ENCODE data around the gene CD37.
"Not testable (repeated sequence)": the region's sequence is repeated elsewhere in the genome, so short reads cannot be mapped to it uniquely, and the experiment has no call there.

The CD37 gene, protein sequence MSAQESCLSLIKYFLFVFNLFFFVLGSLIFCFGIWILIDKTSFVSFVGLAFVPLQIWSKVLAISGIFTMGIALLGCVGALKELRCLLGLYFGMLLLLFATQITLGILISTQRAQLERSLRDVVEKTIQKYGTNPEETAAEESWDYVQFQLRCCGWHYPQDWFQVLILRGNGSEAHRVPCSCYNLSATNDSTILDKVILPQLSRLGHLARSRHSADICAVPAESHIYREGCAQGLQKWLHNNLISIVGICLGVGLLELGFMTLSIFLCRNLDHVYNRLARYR

DNA sequence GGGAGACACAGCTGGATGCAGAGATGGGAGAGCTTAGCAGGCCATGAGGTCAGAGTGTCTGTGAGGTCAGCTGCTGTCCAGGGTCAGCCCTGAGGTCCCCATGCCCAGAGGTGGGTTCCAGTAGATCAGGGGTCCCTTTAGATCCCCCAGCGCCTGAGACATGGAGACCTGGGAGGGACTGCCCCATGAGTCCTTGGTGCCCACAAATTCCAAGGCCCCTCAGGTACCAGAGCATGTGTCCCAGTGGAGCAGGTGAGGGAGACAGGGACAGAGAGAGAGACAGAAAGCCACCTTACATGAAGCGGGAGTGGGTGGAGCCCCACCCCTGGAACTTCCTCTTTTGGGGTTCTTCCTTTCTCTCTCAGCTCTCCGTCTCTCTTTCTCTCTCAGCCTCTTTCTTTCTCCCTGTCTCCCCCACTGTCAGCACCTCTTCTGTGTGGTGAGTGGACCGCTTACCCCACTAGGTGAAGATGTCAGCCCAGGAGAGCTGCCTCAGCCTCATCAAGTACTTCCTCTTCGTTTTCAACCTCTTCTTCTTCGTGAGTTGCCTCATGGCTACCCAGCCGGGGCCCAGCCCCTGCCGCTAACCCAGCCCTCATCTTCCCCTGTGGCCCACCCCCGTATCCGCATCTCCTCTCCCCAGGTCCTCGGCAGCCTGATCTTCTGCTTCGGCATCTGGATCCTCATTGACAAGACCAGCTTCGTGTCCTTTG lies at the start of gene CD37:
Gene CD37 (plus strand): TSS at position 336 of the 713 bp plus-strand sequence. CDS start 135 bp downstream, at position 471.
- Mint-ChIP-seq H3K4me3 (peak within 1 kb of the TSS; percentile 90), H3K27ac (peak within 1 kb of the TSS; percentile 95), H3K27me3 (no peaks in the 10 kb centered on the region), H3K9me3 (peaks cover 9% of the 10 kb centered on the region), H3K4me1 (peaks cover 85% of the 10 kb centered on the region), H3K36me3 (peaks cover 51% of the 10 kb centered on the region)
- ATAC-seq, result peak; percentile 44

DNA sequence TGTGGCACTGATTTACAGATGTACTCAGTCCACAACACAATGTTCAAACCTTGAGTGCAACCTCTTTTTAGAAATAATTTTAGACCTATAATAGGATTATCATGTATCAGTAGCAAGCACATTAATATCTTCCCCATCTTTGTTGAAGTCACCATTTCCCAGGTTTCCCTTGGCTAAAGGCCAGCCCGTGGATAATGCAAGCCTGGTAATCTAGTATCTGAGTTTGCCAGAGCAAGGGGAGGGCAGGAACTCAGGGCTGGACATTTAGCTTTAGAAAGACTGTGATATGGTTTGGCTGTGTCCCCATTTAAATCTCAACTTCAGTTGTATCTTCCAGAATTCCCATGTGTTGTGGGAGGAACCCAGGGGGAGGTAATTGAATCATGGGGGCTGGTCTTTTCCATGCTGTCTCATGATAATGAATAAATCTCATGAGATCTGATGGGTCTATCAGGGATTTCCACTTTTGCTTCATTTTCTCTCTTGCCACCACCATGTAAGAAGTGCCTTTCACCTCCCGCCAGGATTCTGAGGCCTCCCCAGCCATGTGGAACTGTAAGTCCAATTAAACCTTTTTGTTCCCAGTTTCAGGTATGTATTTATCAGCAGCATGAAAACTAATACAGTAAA lies 48.0 kb upstream of the CD37 start:
- H3K36me3 Mint-ChIP-seq, result no peaks in the 10 kb centered on the region
- no peak for ATAC-seq
- no peak overlapping the region for H3K27ac Mint-ChIP-seq
- no peaks in the 10 kb centered on the region for H3K9me3 Mint-ChIP-seq
- no peaks in the 10 kb centered on the region for H3K27me3 Mint-ChIP-seq
- H3K4me3 Mint-ChIP-seq, result no peak overlapping the region
- H3K4me1 Mint-ChIP-seq, result no peaks in the 10 kb centered on the region

DNA sequence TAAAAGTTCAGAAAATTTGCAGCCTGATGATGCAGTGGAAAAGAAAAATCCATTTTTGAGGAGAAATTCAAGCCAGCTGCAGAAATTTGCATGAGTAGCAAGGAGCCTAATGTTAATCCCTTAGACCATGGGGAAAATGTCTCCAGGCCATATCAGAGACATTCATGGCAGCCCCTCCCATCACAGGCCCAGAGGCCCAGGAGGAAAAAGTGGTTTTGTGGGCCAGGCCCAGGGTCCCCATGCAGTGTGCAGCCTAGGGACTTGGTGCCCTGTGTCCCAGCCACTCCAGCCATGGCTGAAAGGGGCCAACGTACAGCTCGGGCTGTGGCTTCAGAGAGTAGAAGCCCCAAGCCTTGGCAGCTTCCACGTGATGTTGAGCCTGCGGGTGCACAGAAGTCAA lies 47.0 kb upstream of the CD37 start:
- H3K4me1 Mint-ChIP-seq, H3K27me3 Mint-ChIP-seq, ATAC-seq, H3K9me3 Mint-ChIP-seq, H3K27ac Mint-ChIP-seq, H3K36me3 Mint-ChIP-seq, H3K4me3 Mint-ChIP-seq: not testable (repeated sequence)

DNA sequence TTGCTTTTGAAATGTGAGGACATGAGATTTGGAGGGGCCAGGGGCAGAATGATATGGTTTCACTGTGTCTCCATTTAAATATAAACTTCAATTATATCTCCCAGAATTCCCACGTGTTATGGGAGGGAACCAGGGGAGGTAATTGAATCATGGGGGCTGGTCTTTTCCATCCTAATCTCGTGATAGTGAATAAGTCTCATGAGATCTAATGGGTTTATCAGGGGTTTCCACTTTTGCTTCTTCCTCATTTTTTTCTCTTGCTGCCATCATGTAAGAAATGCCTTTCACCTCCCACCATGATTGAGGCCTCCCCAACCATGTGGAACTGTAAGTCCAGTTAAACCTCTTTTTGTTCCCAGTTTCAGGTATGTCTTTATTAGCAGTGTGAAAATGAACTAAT lies 45.9 kb upstream of the CD37 start:
- H3K36me3 Mint-ChIP-seq, H3K4me3 Mint-ChIP-seq, ATAC-seq, H3K27me3 Mint-ChIP-seq, H3K9me3 Mint-ChIP-seq, H3K4me1 Mint-ChIP-seq, H3K27ac Mint-ChIP-seq: not testable (repeated sequence)

DNA sequence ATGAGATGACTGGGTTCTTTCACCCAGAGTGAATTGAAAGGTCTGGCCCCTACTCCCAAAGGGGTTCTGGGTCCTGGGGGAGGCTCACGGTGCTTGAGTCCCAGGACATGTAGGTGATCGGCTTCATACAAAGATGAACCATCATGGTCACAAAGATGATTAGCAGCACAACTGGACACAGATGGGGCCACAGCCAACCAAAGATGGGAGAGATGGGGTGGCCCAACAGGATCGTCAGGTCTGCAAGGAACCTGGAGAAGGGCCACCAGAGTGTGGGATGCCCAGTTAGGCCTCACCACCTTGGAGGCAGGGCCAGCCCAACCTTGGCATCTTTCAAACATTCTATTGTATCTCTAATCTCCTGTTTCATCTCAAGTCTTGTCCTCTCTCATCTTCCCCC lies 44.7 kb upstream of the CD37 start:
- Mint-ChIP-seq H3K9me3 (no peaks in the 10 kb centered on the region), H3K4me1 (no peaks in the 10 kb centered on the region), H3K4me3 (no peak overlapping the region), H3K27ac (no peak overlapping the region), H3K36me3 (no peaks in the 10 kb centered on the region), H3K27me3 (no peaks in the 10 kb centered on the region)
- no peak for ATAC-seq

DNA sequence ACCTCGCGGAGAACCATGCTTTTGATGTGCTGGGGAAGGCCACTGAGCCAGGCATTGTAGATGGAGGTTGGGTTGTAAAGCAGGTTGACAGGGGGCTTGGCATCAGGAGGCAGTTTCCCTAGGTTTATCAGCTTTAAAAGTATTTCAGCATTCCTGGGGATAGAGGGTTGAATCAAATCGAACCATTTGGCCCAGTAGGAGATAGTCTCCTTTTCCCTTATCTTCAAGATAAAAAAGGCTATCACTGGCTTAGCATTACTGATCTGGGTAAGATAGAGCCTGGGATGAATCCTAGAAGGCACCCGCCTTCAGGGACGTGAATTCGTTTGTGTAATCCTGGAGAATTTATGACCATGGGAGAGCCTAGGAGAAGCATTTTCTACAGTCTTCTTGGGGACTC lies 40.8 kb upstream of the CD37 start:
- Mint-ChIP-seq H3K4me3 (no peak overlapping the region), H3K27me3 (no peaks in the 10 kb centered on the region), H3K27ac (no peak overlapping the region), H3K36me3 (no peaks in the 10 kb centered on the region), H3K9me3 (no peaks in the 10 kb centered on the region), H3K4me1 (no peaks in the 10 kb centered on the region)
- no peak for ATAC-seq

DNA sequence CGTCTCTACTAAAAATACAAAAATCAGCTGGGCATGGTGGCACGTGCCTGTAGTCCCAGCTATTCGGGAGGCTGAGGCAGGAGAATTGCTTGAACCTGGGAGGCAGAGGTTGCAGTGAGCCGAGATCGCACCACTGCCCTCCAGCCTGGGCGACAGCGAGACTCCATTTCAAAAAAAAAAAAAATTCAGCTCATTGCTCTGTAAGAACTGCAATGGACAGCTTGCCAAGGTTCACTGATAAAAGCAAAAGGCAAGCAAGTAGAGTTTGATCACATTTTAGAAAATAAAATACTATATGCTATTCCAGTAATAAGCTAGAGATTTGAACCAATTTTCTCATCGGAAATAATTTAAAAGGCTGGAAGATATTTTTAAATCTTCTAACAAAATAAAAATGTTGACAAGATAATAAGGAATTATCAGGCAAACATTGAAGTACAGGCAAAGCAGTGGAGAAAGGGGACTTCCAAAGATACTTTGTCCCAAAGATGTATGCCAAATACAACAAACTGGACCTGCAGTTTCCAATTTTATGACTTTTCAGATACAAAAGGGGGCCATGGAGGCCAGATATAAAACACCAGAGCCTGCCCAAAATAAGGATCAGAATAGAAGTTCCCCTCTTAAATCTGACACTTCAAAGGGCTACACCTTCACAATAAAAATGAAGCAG lies 39.9 kb upstream of the CD37 start:
- ATAC-seq, result no peak
- H3K27me3 Mint-ChIP-seq, result no peaks in the 10 kb centered on the region
- H3K27ac Mint-ChIP-seq, result no peak overlapping the region
- H3K9me3 Mint-ChIP-seq, result no peaks in the 10 kb centered on the region
- no peak overlapping the region for H3K4me3 Mint-ChIP-seq
- no peaks in the 10 kb centered on the region for H3K36me3 Mint-ChIP-seq
- H3K4me1 Mint-ChIP-seq, result peaks cover 3% of the 10 kb centered on the region

DNA sequence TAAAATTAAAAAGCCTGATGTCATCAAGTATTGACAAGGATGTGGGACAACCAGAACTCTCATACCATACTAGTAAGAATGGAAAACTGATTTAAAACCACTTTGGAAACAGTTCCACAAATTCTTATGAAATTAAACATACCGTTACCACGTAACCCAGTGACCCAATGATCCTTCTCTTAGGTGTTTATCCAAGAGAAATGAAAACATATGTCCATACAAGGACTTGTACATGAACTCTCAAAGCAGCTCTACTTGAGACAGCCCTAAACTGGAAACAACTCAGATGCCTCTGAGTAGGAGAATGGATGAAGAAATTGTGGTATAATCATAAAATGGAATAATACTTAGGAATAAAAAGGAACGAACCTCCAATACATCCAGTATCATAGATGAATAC lies 37.8 kb upstream of the CD37 start:
- no peaks in the 10 kb centered on the region for H3K27me3 Mint-ChIP-seq
- no peak for ATAC-seq
- H3K4me1 Mint-ChIP-seq, result peaks cover 21% of the 10 kb centered on the region
- peak overlapping the region; percentile 10 for H3K27ac Mint-ChIP-seq
- H3K9me3 Mint-ChIP-seq, result peaks cover under 1% of the 10 kb centered on the region
- no peak overlapping the region for H3K4me3 Mint-ChIP-seq
- peaks cover 1% of the 10 kb centered on the region for H3K36me3 Mint-ChIP-seq

DNA sequence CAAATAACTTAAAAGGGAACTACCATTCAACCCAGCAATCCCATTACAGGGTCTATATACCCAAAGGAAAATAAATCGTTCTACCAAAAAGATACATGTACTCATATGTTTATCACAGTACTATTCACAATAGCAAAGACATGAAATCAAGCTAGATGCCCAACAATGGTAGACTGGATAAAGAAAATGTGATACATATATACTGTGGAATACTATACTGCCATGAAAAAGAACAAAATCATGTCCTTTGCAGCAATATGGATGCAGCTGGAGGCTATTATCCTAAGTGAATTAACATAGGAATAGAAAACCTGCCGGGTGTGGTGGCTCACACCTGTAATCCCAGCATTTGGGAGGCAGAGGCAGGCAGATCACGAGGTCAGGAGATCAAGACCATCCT lies 36.6 kb upstream of the CD37 start:
- not testable (repeated sequence) for H3K27me3 Mint-ChIP-seq, H3K36me3 Mint-ChIP-seq, ATAC-seq, H3K4me3 Mint-ChIP-seq, H3K27ac Mint-ChIP-seq, H3K9me3 Mint-ChIP-seq
- H3K4me1 Mint-ChIP-seq, result peaks cover 26% of the 10 kb centered on the region

DNA sequence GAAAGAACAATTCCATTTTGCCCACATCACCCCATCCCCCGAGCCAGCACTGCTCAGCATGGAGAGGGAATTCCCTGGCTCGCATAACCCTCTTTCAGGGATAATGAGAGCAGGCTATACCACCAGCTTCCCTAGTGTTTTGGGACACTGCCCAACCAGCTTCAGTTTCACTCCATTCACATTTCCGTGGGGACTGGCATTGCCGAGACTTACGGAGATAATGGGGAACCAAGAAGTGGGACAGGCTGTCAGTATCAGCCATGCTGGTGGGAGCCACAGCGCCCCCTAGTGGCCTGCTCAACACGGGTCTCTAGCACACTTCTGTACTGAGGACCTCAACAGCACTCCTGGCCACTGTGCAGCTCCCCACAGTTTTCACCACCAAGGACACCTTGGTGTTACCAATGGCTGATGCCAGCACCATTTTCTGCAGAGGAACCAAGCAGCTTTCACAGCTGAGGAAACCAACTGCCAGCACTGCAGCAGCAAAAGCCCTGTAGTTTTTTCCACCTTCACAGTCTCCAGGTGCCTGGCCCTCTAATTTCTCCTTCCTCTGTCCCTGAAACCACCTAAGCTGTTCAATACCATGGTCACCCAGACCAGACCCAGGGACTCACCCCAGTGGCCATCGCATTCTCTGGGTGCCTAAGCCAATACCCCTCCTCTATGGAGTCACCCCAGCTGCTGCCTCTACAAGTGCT lies 33.9 kb upstream of the CD37 start:
- Mint-ChIP-seq H3K4me1 (peaks cover 26% of the 10 kb centered on the region), H3K27me3 (no peaks in the 10 kb centered on the region), H3K27ac (peak overlapping the region; percentile 26), H3K4me3 (peak overlapping the region; percentile 70), H3K36me3 (peaks cover 9% of the 10 kb centered on the region), H3K9me3 (peaks cover 5% of the 10 kb centered on the region)
- ATAC-seq, result peak; percentile 98

DNA sequence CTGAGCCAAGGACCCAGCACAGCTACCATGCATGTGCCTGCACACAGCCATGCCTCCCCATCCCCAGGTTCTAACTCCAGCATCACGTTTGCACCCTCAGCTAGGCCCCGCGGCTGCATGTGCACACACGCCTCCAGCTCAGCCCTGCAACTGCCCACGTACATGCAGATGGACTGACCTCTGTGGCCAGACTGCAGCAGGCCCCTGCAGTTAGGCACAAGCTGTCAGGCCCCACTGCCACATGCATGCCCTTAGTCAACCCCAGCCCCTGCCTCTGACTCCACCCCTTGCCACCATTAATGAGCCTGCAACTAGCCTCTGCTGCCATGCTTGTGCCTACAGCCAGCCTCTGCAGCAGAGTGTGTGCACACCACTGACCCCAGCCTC lies 33.3 kb upstream of the CD37 start:
- Mint-ChIP-seq H3K27ac (peak overlapping the region; percentile 26), H3K4me3 (no peak overlapping the region), H3K27me3 (no peaks in the 10 kb centered on the region), H3K36me3 (peaks cover 9% of the 10 kb centered on the region), H3K4me1 (peaks cover 26% of the 10 kb centered on the region), H3K9me3 (peaks cover 5% of the 10 kb centered on the region)
- no peak for ATAC-seq

DNA sequence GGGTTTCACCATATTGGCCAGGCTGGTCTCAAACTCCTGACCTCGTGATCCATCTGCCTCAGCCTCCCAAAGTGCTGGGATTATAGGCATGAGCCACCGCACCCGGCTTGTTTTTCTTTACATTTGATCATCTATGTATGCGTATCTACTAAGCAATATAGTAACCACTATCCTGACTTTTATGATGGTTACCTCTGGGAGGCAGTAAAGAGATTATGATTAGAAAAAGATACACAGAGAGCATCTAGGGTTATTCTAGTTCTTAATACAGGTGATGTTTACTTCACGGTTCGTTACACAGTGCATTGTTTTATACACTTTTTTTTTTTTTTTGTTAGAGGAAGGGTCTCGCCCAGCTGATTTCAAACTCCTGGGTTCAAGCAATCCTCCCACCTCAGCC lies 28.5 kb upstream of the CD37 start:
- H3K4me1 Mint-ChIP-seq, result peaks cover 44% of the 10 kb centered on the region
- not testable (repeated sequence) for H3K27me3 Mint-ChIP-seq, H3K4me3 Mint-ChIP-seq, H3K9me3 Mint-ChIP-seq, H3K27ac Mint-ChIP-seq
- H3K36me3 Mint-ChIP-seq, result peaks cover 34% of the 10 kb centered on the region
- peak; percentile 67 for ATAC-seq

DNA sequence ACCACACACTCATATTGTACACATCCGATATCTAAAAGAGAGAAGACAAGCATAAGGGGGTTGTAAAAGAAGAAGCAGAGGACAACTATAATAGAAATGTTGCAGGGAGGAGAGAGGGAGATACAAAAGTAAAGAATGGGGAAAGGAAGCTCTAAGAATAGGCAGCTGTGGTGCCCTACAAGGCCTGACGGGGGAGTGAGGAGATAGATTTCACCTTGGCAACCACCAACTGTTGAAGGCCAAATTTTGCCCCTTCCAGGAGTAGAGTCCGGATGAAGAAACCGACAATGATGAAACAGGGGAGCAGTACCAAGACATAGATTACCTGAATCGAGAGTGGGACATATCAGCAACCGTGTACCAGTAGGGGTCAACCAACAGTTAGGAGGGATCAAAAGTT lies 26.1 kb upstream of the CD37 start:
- no peak for ATAC-seq
- Mint-ChIP-seq H3K9me3 (no peaks in the 10 kb centered on the region), H3K4me3 (no peak overlapping the region), H3K27ac (peak overlapping the region; percentile 28), H3K27me3 (no peaks in the 10 kb centered on the region), H3K4me1 (peaks cover 39% of the 10 kb centered on the region), H3K36me3 (peaks cover 32% of the 10 kb centered on the region)

DNA sequence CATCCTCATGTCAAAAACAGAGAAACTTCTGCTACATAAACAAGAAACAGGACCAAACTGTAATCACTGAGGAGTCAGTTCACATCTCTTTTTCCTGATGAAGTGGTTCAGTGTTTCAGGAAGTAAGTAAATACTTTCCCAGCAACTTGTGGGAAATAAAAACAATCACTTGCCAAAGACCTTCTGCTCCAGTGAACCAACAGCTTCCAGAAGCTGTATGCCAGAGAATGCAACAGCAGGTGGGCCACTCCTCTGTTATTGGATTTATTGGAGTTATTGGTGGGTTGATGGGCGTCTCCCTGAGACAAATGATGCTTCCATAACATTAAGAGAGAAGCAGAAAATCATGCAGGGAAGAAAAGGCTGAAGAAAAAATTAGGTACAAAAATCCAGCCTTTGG lies 20.1 kb upstream of the CD37 start:
- H3K36me3 Mint-ChIP-seq, result peaks cover 56% of the 10 kb centered on the region
- peaks cover 11% of the 10 kb centered on the region for H3K9me3 Mint-ChIP-seq
- H3K4me3 Mint-ChIP-seq, result no peak overlapping the region
- ATAC-seq, result no peak
- peaks cover 46% of the 10 kb centered on the region for H3K4me1 Mint-ChIP-seq
- no peaks in the 10 kb centered on the region for H3K27me3 Mint-ChIP-seq
- no peak overlapping the region for H3K27ac Mint-ChIP-seq

DNA sequence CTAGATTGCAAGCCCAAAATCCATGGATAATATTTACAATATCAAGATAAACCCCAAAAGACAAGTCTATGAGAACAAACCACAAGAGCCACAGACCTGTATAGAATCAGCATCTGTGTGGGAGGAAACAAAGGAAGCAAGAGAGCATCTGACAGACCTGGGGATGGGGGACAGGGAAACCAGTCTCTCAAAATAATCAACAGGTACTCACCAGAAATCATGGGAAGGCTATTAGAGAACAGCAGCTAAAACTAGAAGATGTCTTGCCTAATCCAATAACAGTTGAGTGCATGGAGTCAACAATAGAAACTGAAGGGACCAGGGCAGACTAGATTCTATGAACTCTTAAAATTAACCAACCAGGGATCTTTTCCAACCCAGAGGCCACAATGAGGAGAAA lies 18.9 kb upstream of the CD37 start:
- Mint-ChIP-seq H3K9me3 (peaks cover 11% of the 10 kb centered on the region), H3K4me3 (no peak overlapping the region), H3K27me3 (no peaks in the 10 kb centered on the region), H3K4me1 (peaks cover 35% of the 10 kb centered on the region), H3K27ac (no peak overlapping the region), H3K36me3 (peaks cover 57% of the 10 kb centered on the region)
- no peak for ATAC-seq

All from stimulated activated memory B cell treated with anti-CD40 and anti-IgM and Interleukin-4, amounts not matched to agents 10 μg/mL and 1 μg/mL and 100 μg/mL, for 72 hours (primary cell).